ENCODE results near the gene ERCC6L2. TPM values are rescaled to one million over a fixed set of nuclear protein-coding genes. Genes with fewer than 3 reads are reported as not detected.
A peak's percentile ranks its signal among the peaks of the same experiment; 100 is the strongest.

Gene ERCC6L2
- total RNA-seq, 1 experiment from 2014 or later = 85.1 TPM

DNA sequence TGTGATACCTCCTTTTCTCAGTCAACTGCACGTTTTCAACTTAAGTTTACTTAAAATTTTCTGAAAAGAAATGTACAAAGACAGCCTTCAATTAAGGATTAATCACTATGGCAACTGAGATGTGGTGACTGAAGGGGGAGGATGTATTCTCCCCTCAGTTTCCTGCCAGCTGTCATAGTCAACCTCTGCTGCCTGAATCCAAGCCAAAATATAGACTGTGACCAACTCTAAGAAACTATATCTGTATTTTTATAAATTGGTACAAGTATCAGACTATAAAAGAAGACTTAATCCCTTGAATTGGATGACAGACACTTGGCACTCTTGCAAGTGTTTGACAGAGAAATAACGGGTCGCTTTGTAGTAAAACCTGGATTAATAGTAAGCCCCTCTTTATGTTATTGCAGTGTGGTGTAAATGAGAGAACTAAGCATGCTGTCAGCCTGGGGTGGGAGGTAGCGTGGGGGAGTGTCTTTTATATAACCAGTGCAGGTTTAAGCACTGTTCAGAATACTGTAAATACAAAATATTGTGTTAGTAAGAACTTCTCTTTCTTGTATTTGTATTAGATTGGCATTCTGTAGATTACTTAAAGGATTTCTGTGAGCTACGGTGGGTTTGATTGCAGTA is 106.4 kb downstream of the ERCC6L2 start:
- no peak for DNase-seq (ENCODE audit: low spot score)

DNA sequence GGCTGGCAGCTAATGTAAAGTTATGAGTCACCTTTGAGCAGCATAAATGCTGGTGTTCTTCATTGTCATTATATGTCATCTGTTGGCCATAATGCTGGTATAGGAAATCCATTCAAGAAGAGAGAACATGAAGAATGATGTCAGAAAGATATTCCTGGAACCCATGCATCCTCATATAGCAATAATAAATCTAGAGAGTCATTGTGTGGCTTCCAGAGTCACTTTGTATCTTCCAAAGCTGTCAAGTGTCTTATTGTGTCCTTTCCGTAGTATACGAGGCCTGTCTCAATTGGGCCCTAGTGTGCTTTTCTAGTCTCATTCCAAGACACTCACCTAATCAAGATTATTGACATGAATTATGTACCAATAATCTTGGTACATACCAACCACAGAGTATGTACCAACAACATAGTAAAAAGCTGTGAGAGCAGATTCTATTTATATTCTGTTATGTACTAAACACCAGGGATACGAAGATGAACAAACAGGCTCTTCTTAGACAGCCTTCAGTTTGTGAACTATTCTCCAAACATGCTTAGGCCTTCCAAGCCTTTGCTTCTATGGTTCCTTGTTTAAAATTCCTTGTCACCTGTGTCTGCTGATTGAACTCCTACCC is 110.1 kb downstream of the ERCC6L2 start:
- DNase-seq (ENCODE audit: low spot score) = no peak

DNA sequence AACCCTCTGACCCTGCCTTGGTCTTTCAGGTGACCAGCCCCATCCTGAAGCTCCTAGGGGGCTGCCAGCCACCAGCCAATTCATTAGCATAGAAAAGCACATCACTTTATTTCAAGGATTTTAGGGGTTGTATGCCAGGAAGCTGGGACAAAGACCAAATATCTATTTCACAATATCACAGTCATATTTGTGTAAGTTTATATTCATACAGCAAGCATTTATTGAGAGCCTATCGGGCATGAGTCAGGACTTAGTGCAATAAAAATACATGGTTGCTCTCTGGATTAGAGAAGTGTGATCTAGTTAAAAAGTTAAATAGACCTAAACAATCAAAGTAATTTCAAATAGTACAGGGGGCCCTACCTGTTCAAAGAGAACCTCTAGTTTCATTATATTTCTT is 113.8 kb downstream of the ERCC6L2 start:
- no peak for DNase-seq (ENCODE audit: low spot score)

DNA sequence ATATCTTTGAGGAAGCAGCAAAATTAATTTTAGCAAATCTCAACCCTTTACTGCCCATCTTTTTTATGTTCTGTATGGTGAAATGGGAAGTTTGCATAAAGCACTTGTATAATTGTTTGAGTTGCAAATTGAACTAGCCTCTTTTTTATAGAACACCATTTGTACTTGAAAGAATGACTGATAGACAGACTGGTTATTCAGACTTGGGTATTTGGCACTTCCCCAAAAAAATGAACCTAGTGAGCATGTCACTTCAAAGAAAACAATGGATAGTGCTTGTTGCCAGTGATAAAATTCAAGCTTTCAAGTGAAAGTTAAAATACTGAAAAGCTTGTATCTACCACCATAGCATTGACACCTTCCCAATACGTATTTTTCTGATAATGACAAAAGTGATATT is 115.8 kb downstream of the ERCC6L2 start:
- DNase-seq (ENCODE audit: low spot score) = no peak

DNA sequence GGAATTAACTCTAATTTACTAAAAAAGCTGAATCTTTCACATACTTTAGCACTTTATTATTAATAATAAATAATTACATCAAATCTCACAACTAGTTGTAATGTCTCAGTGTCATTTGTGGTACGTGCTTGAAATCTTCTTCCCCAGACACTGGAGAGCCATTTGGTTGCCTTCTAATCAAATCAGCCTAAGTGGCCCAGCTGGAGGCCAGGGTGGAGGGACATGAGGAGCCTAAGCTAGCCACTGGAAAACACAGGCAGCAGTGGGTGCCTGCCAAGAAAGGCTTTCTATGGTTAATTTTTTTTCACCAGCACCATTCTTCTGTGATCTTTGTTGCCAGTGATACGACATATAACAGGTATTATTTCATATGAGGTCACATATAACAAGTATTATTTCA is 117.0 kb downstream of the ERCC6L2 start:
- DNase-seq (ENCODE audit: low spot score) = no peak

DNA sequence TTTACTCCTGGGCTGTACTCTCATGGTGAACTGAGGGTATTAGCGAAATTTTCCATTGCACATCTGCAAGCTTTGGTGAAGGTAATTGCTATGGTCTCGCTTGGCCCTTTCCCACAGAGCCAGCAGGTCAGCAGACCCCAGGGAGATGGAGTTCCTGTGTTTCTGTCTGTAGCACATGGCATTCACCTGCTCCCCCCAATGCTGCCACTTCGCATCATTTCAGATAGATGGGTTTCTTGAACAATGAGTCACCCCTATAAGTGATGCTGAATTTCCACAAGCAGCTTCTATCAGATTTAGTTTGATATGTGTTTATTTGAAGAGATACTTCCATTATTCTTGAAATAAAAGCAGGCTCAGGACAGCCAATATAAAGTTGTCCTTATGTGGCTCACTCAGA is 117.8 kb downstream of the ERCC6L2 start:
- DNase-seq (ENCODE audit: low spot score) = no peak

DNA sequence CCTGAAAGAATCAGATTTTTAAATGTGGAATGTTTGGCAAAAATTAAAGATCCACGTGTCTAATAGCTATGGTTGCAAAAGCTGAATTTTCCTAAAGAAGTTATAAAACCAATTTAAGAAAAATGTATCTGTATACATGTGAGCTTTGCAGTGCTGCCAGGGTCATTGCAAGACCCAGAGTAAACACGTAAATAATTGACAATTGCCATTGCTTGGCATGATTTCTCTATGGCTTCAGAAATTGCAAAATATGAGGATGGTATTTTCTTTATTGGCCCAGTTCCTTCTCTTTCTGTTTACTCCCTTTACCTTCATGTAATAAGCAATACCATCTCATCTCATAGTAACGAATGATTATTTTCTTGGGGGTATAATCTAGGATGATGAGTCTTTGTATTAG is 123.9 kb downstream of the ERCC6L2 start:
- DNase-seq (ENCODE audit: low spot score) = no peak

DNA sequence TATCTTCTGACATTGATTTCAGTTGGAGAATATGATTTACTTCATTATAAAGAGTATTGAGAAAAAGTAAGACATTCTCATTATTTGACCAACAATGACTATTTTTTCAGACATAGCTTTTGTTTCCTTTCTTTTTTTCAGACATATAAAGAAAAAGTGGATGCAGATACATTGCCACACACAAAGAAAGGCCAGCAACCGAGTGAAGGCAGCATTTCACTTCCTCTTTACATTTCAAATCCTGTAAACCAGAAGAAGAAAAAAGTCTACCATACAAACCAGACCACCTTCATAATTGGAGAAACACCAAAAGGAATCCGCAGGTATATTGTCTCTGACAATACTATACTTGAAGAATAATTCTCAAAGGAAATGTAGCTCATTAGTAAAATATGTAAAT is 128.9 kb downstream of the ERCC6L2 start:
- no peak for DNase-seq (ENCODE audit: low spot score)

DNA sequence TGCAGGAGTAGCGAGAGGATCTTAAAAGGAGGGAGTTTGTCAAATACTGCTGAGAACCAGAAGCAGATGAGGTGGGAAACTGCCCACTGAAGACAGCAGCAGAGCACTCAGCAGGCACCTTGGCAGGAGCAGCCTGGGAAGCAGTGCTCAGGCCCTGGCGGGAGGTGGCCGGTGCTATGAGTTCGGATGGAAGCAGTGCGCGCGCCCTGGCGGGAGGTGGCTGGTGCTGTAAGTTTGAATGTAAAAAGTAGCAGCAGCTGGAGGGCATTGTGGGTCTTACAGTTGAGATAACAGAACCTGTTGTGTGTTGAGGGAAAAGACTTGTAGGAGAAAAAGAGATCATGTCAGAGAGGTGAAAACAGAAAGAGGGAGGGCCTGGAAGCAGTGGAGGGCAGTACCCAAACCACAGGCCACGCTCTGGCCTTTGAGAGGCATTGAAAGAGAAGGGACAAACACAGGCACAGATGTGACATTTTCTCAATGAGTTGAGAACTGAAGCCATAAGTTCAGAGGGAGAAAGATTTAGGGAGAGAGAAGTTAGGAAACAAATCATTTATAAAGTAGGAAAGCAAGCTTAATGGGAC is 130.9 kb downstream of the ERCC6L2 start:
- no peak for DNase-seq (ENCODE audit: low spot score)

DNA sequence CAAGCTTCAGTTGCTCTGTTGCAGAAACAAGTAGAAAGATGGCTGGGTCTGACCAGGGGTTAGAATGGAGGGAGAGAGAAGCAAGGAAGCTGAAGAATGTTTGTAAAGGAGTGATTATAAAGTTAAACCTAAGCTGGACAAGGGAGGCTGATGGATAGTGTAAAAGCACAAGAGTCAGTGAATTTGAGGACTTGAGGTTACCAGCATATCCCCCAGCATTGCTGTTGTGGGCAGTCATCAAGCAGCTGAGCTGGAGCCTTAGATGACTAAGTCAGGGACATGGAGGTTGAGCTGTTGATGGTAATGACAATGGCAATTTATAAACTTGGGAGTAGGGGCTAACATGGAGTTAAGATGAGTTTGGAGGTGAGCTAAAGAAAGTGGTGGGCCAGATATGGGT is 131.5 kb downstream of the ERCC6L2 start:
- DNase-seq (ENCODE audit: low spot score) = peak; percentile 13

DNA sequence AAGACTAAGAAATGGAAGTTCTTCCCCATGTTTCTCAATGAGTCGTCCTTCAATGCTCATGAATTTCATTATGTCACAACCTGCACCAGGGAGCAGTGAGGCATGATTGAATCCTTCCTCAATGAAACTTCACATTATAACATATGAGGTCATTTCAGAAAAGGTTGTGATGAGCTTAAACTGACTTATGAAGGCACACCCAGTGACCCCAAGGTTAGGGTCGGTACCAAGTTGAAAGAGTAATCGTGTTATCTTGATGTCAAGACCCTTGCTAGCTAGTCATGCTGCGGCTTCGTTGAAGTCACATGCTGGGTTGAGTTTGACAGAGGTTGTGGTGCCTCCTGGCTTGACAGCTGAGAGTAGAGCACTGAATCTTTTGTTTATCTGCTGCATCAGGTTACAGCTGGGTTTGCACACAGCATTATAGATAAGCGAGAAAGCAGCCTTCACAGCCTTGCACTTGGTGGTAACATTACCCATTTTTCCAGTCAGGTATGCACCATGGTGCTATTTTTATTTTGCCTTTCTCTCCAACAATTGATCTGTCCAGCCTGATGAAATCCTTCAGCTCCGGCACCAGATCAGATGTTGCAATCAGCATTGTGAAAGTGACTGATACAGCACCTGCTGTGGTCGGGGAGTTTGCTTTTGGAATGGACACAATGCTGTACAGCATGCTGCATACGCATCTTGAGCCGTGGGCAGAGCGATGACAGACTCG is 133.2 kb downstream of the ERCC6L2 start:
- no peak for DNase-seq (ENCODE audit: low spot score)

DNA sequence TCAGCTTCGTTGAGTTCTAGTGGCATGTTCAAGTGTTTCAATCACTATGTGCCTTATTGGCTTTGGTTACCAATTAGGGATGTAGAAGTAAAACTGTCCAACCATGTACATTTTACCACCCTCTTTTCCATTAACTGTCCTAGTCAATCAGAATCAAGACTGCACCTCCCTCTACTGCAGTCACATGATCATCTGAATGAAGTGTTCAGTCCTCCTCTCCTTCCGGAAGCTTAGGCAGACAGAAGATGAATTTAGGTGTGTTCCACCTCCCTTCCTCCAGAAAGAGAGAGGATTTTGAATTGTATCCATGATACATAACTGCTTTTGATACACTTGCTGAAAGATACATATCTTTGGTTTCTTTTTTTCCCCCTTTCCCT is 133.7 kb downstream of the ERCC6L2 start:
- DNase-seq (ENCODE audit: low spot score) = no peak

DNA sequence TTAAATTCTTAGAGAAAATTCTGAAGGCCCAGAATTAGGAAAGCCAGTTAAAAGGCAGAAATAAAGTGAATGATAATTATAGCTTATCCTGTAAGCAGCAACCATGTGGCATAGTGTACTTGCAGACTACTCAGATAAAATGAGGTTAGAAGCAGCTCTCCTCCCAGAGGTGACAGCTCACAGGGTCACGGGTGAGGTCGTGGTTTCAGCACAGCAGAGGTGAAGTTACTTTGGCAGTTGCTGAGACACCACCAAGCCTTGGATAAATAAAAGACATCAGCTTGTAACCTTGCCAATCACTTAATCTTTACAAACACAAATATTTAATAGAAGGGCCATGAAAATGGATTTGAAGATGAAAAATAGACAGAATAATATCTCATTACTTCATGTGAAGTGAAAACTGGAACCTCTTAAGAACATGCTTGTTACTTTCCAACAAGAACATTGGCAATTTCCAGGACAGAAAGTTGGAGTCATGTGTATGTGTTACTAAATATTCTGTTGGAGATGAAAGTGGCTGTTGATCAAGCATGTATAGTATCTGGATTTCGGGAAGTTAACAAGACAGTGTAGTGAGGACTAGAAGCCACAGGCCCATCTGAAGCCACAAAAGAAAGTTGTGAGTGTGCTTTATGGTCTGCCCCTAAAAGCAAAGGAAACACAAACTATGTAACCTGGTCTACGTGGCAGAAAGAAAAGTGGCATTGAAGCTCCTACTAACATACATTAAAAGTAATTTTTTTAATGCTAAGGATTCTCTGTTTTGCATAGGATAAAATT is 134.4 kb downstream of the ERCC6L2 start:
- peak; percentile 9 for DNase-seq (ENCODE audit: low spot score)

DNA sequence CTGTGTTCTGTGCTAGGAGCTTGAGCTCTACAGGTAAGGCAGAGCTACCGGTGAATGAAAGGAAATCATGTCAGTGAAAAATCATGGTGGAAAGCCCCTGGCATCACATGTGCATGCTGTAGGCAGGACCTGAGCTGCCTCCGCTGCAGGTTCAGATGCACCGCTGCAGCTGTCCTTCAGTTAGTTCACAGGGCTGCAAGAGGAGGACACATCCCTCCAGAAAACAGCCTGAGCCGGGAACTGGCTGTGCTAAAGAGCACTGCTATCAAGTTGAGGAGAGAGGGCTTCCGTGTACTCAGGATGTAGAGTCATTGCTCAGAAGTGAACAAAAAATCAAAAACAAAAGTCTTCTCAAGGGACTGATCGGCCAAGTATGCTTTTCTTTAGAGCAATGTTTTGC is 138.6 kb downstream of the ERCC6L2 start:
- no peak for DNase-seq (ENCODE audit: low spot score)

DNA sequence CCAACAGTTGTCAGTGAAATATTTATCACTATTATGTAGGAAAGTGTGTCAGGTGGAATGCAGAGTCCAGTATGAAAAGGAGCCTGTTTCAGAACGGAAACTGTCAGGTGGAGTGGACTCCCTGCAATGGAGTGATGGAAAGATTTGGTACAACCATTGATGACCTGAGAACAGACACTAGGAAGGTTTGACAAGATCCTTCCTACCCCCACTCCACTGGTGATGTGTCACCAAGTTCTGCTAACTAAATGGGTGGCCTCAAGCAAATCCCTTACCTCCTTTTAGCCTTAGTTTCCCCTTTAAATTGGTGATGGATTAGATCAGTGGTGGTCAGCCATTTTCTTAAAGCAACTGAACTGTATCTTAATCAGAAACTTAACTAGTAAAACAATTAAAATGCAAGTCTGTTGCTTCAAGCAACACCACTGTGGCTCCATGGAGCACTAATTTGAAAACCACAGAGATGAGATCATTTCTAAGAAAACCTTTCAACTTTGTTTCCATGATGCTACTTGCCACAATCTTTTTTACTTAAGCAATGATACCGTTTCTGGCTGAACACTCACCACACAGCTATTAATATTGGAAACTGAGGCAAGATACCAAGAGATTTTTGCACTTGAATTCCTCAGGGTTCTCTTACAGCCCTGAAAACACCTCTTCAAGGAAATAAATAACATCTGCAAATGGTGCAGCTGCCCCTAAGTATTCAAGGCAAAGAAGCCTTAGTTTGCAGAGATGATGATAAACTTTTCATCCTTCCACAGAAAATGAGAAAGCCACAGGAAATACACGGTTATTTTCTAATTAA is 140.6 kb downstream of the ERCC6L2 start:
- no peak for DNase-seq (ENCODE audit: low spot score)
